ENCODE data around the gene COL6A3.

GRCh38 chr2:237364655-237365054, 49.3 kb downstream of the COL6A3 start:
- TF ChIP-seq SMC3 (IDR thresholded peaks at IDR 0.05; ENCODE audit: low read length) (no peak), CBX1 (IDR thresholded peaks at IDR 0.05; ENCODE audit: low read depth) (no peak), ZNF329 (CRISPR knock-in tag; IDR thresholded peaks at IDR 0.05; ENCODE audit: low read depth) (no peak), WIZ (CRISPR knock-in tag; IDR thresholded peaks at IDR 0.05) (no peak), ATF4 (CRISPR knock-in tag; IDR thresholded peaks at IDR 0.05) (no peak), ZKSCAN5 (CRISPR knock-in tag; IDR thresholded peaks at IDR 0.05) (no peak)

Measured in HepG2 (cell line).